ENCODE measurements around the gene TRPM8. TPM values are rescaled to one million over a fixed set of nuclear protein-coding genes. Genes with fewer than 3 reads are reported as not detected.

TRPM8 gene
- total RNA-seq, 2 experiments from 2014 or later: not detected

- no peaks in the 10 kb centered on the region for H3K9me3 Mint-ChIP-seq
- no peaks in the 10 kb centered on the region for H3K36me3 Mint-ChIP-seq (ENCODE audit: low read depth)
- no peak overlapping the region for H3K4me3 Mint-ChIP-seq
- peaks cover 4% of the 10 kb centered on the region for H3K4me1 Mint-ChIP-seq (ENCODE audit: low read depth)
- intact Hi-C loops (cut with micrococcal nuclease): no loop called here
- no peaks in the 10 kb centered on the region for H3K27me3 Mint-ChIP-seq (ENCODE audit: low read depth)
- H3K27ac Mint-ChIP-seq: no peak overlapping the region
- CTCF ChIA-PET: no interaction called here
- DNase-seq: no peak
These were observed 129.3 kb downstream of the TRPM8 start for GRCh38 chr2:234046521-234046920.

GRCh38 chr2:234047361-234047760, 130.2 kb downstream of the TRPM8 start:
- Mint-ChIP-seq H3K9me3 (no peaks in the 10 kb centered on the region), H3K4me3 (no peak overlapping the region), H3K4me1 (ENCODE audit: low read depth) (peaks cover 5% of the 10 kb centered on the region), H3K27me3 (ENCODE audit: low read depth) (no peaks in the 10 kb centered on the region), H3K36me3 (ENCODE audit: low read depth) (no peaks in the 10 kb centered on the region), H3K27ac (no peak overlapping the region)
- intact Hi-C loops (cut with micrococcal nuclease): no loop called here
- CTCF ChIA-PET: interaction anchor here (0.5 kb wide), 1 partner anchor 573 kb away, joined by 3 read pairs; no protein-coding TSS in a partner anchor
- DNase-seq: no peak

- CTCF ChIA-PET: interaction anchor here (0.5 kb wide), 1 partner anchor 572 kb away, joined by 3 read pairs; no protein-coding TSS in a partner anchor
- Mint-ChIP-seq H3K27ac (no peak overlapping the region), H3K36me3 (ENCODE audit: low read depth) (no peaks in the 10 kb centered on the region), H3K4me1 (ENCODE audit: low read depth) (peaks cover 5% of the 10 kb centered on the region), H3K4me3 (no peak overlapping the region), H3K27me3 (ENCODE audit: low read depth) (no peaks in the 10 kb centered on the region), H3K9me3 (no peaks in the 10 kb centered on the region)
- intact Hi-C loops (cut with micrococcal nuclease): no loop called here
- DNase-seq: no peak
These were observed 130.9 kb downstream of the TRPM8 start for GRCh38 chr2:234048049-234048448.

GRCh38 chr2:234050455-234051135, 133.4 kb downstream of the TRPM8 start, which contains the start of gene SPP2:
TSS of gene SPP2 (plus strand) at chr2:234050702. CDS start at chr2:234050787, 85 bp downstream.
- no peaks in the 10 kb centered on the region for H3K36me3 Mint-ChIP-seq (ENCODE audit: low read depth)
- no peak for DNase-seq
- H3K4me3 Mint-ChIP-seq: no peak within 1 kb of the TSS
- no peak within 1 kb of the TSS for H3K27ac Mint-ChIP-seq
- intact Hi-C loops (cut with micrococcal nuclease): no loop called here
- H3K9me3 Mint-ChIP-seq: no peaks in the 10 kb centered on the region
- CTCF ChIA-PET: interaction anchor here (0.5 kb wide), 1 partner anchor 421 kb away, joined by 4 read pairs; no protein-coding TSS in a partner anchor
- no peaks in the 10 kb centered on the region for H3K27me3 Mint-ChIP-seq (ENCODE audit: low read depth)
- H3K4me1 Mint-ChIP-seq (ENCODE audit: low read depth): peaks cover 5% of the 10 kb centered on the region

- H3K36me3 Mint-ChIP-seq (ENCODE audit: low read depth): no peaks in the 10 kb centered on the region
- H3K27me3 Mint-ChIP-seq (ENCODE audit: low read depth): no peaks in the 10 kb centered on the region
- CTCF ChIA-PET: interaction anchor here (0.6 kb wide), 1 partner anchor 354 kb away, joined by 3 read pairs; no protein-coding TSS in a partner anchor
- peaks cover 5% of the 10 kb centered on the region for H3K4me1 Mint-ChIP-seq (ENCODE audit: low read depth)
- H3K27ac Mint-ChIP-seq: no peak overlapping the region
- DNase-seq: no peak
- intact Hi-C loops (cut with micrococcal nuclease): no loop called here
- no peaks in the 10 kb centered on the region for H3K9me3 Mint-ChIP-seq
- H3K4me3 Mint-ChIP-seq: no peak overlapping the region
These were observed 134.3 kb downstream of the TRPM8 start for GRCh38 chr2:234051374-234052070.

- Mint-ChIP-seq H3K27ac (no peak overlapping the region), H3K27me3 (ENCODE audit: low read depth) (peaks cover 2% of the 10 kb centered on the region), H3K4me3 (no peak overlapping the region), H3K36me3 (ENCODE audit: low read depth) (no peaks in the 10 kb centered on the region), H3K9me3 (no peaks in the 10 kb centered on the region), H3K4me1 (ENCODE audit: low read depth) (peaks cover under 1% of the 10 kb centered on the region)
- CTCF ChIA-PET: no interaction called here
- no peak for DNase-seq
- intact Hi-C loops (cut with micrococcal nuclease): no loop called here
These were observed 141.7 kb downstream of the TRPM8 start for GRCh38 chr2:234058881-234059280.

- Mint-ChIP-seq H3K4me3 (no peak overlapping the region), H3K27me3 (ENCODE audit: low read depth) (peaks cover 2% of the 10 kb centered on the region), H3K36me3 (ENCODE audit: low read depth) (no peaks in the 10 kb centered on the region), H3K9me3 (no peaks in the 10 kb centered on the region), H3K4me1 (ENCODE audit: low read depth) (peaks cover 3% of the 10 kb centered on the region), H3K27ac (no peak overlapping the region)
- intact Hi-C loops (cut with micrococcal nuclease): no loop called here
- CTCF ChIA-PET: interaction anchor here (0.6 kb wide), 1 partner anchor 1054 kb away, joined by 3 read pairs; no protein-coding TSS in a partner anchor
- DNase-seq: no peak
These were observed 143.1 kb downstream of the TRPM8 start for GRCh38 chr2:234060236-234060635.

GRCh38 chr2:234061624-234062257, 144.6 kb downstream of the TRPM8 start:
- peaks cover 3% of the 10 kb centered on the region for H3K4me1 Mint-ChIP-seq (ENCODE audit: low read depth)
- CTCF ChIA-PET: no interaction called here
- H3K4me3 Mint-ChIP-seq: no peak overlapping the region
- H3K27me3 Mint-ChIP-seq (ENCODE audit: low read depth): peaks cover 2% of the 10 kb centered on the region
- intact Hi-C loops (cut with micrococcal nuclease): no loop called here
- H3K27ac Mint-ChIP-seq: no peak overlapping the region
- H3K36me3 Mint-ChIP-seq (ENCODE audit: low read depth): no peaks in the 10 kb centered on the region
- no peak for DNase-seq
- no peaks in the 10 kb centered on the region for H3K9me3 Mint-ChIP-seq

- Mint-ChIP-seq H3K27me3 (ENCODE audit: low read depth) (no peaks in the 10 kb centered on the region), H3K4me1 (ENCODE audit: low read depth) (peaks cover 3% of the 10 kb centered on the region), H3K27ac (no peak overlapping the region), H3K36me3 (ENCODE audit: low read depth) (no peaks in the 10 kb centered on the region), H3K4me3 (no peak overlapping the region), H3K9me3 (peaks cover 3% of the 10 kb centered on the region)
- intact Hi-C loops (cut with micrococcal nuclease): no loop called here
- CTCF ChIA-PET: no interaction called here
- no peak for DNase-seq
These were observed 149.4 kb downstream of the TRPM8 start for GRCh38 chr2:234066587-234066986.

Other genes with a start within 250 kb of the TRPM8 start
- gene UGT1A9, start 245.5 kb upstream of the TRPM8 start, total RNA-seq: not detected
- gene UGT1A7, start 235.5 kb upstream of the TRPM8 start, total RNA-seq: not detected
- not detected for gene UGT1A6, start 224.5 kb upstream of the TRPM8 start, total RNA-seq
- gene UGT1A5, start 204.5 kb upstream of the TRPM8 start, total RNA-seq: not detected
- gene UGT1A4, start 198.6 kb upstream of the TRPM8 start, total RNA-seq: not detected
- gene UGT1A3, start 188.3 kb upstream of the TRPM8 start, total RNA-seq: not detected
- not detected for gene UGT1A1, start 157.1 kb upstream of the TRPM8 start, total RNA-seq
- not detected for gene MROH2A, start 139.0 kb upstream of the TRPM8 start, total RNA-seq
- gene HJURP, start 62.8 kb upstream of the TRPM8 start, total RNA-seq: 100 to 1,000 TPM; 127 to 129 TPM
- gene SPP2, start 133.3 kb downstream of the TRPM8 start, total RNA-seq: not detected

Measured in activated naive CD4-positive, alpha-beta T cell treated with anti-CD3 and anti-CD28 coated beads for 36 hours (primary cell).